WTC11 (cell line): ENCODE measurements around the gene HDGF. TPM values are rescaled to one million over a fixed set of nuclear protein-coding genes. Genes with fewer than 3 reads are reported as not detected.
"Not testable (repeated sequence)": the region's sequence is repeated elsewhere in the genome, so short reads cannot be mapped to it uniquely, and the experiment has no call there.

Experiments used
- ATAC-seq: fragments of 200-7000 bp; cut with Tn5 transposase; 2 replicates; pipeline ENCODE4 v1.10.0; 2021; ENCODE audit warnings: mild to moderate bottlenecking, moderate library complexity
- CTCF ChIA-PET: fragments of 300-600 bp; sonication (Branson Sonifier 250); formaldehyde crosslinking; loops from one replicate; lab custom pipeline; 2021; ENCODE audit warnings: antibody characterized with exemption; lab: Charles Lee
- POLR2A ChIA-PET: fragments of 350-600 bp; sonication (Branson Sonifier 250); formaldehyde crosslinking; loops from one replicate; lab custom pipeline; 2021; ENCODE audit warnings: antibody characterized with exemption; lab: Charles Lee
- DNase-seq: peaks from one replicate; pipeline ENCODE4 v3.0.0; 2021; ENCODE audit warnings: low spot score
- H3K27ac Mint-ChIP-seq: 2 replicates; pipeline ENCODE4 v1.8.0; 2021; ENCODE audit warnings: mixed read lengths
- H3K27me3 Mint-ChIP-seq: 2 replicates; pipeline ENCODE4 v1.8.0; 2021; ENCODE audit warnings: low read depth, mild to moderate bottlenecking, moderate library complexity, mixed read lengths
- H3K36me3 Mint-ChIP-seq: 2 replicates; pipeline ENCODE4 v1.8.0; 2021; ENCODE audit warnings: mixed read lengths
- H3K4me1 Mint-ChIP-seq: 2 replicates; pipeline ENCODE4 v1.8.0; 2022; ENCODE audit warnings: mixed read lengths
- H3K4me3 Mint-ChIP-seq: 2 replicates; pipeline ENCODE4 v1.8.0; 2021; ENCODE audit warnings: mild to moderate bottlenecking, moderate library complexity, mixed read lengths
- H3K9me3 Mint-ChIP-seq: 2 replicates; pipeline ENCODE4 v1.8.0; 2021; ENCODE audit warnings: mixed read lengths
- EMX1 ChIP-seq: fragments of 250-450 bp; sonication (Bioruptor Pico); IDR thresholded peaks from 2 replicates; pipeline ENCODE4 v1.8.0; 2021; ENCODE audit warnings: mild to moderate bottlenecking
- FOXJ3 ChIP-seq: sonication (generic); formaldehyde crosslinking; IDR thresholded peaks from 2 replicates; pipeline ENCODE4 v1.9.0; 2021; ENCODE audit warnings: missing genetic modification reagents, mild to moderate bottlenecking, borderline replicate concordance
- GABPB1 ChIP-seq: sonication (generic); formaldehyde crosslinking; IDR thresholded peaks from 2 replicates; pipeline ENCODE4 v1.8.1; 2023; ENCODE audit warnings: mild to moderate bottlenecking, missing genetic modification reagents
- MYBL2 ChIP-seq: sonication (generic); formaldehyde crosslinking; IDR thresholded peaks from 2 replicates; pipeline ENCODE4 v1.8.1; 2023; ENCODE audit warnings: mild to moderate bottlenecking, moderate library complexity, missing genetic modification reagents
- NFATC4 ChIP-seq: fragments of 250-450 bp; sonication (Bioruptor Pico); IDR thresholded peaks from 2 replicates; pipeline ENCODE4 v1.9.0; 2021; ENCODE audit warnings: mild to moderate bottlenecking
- SMAD4 ChIP-seq: sonication (generic); formaldehyde crosslinking; IDR thresholded peaks from 2 replicates; pipeline ENCODE4 v1.8.0; 2022; ENCODE audit warnings: mild to moderate bottlenecking, missing genetic modification reagents
- ZNF396 ChIP-seq: fragments of 250-450 bp; sonication (Bioruptor Pico); IDR thresholded peaks from 2 replicates; pipeline ENCODE4 v1.8.0; 2021; ENCODE audit warnings: mild to moderate bottlenecking, moderate library complexity, borderline replicate concordance
- ZNF423 ChIP-seq: fragments of 250-450 bp; sonication (Bioruptor Pico); IDR thresholded peaks from 2 replicates; pipeline ENCODE4 v2.1.2; 2022; ENCODE audit warnings: mild to moderate bottlenecking, moderate library complexity
- total RNA-seq: library from RNA; stranded (reverse); gene quantifications from 3 replicates; pipeline ENCODE4 v1.2.3, GENCODE V29; 2021
- TF ChIP-seq, protein P1 (sequence below): fragments of 250-450 bp; sonication (Bioruptor Pico); conservative IDR thresholded peaks from 2 replicates; pipeline ENCODE4 v1.9.0; 2021; ENCODE audit warnings: mild to moderate bottlenecking
- TF ChIP-seq, protein P2 (sequence below): fragments of 250-450 bp; sonication (Bioruptor Pico); IDR thresholded peaks from 2 replicates; pipeline ENCODE4 v1.9.0; 2021; ENCODE audit warnings: mild to moderate bottlenecking, borderline replicate concordance
- TF ChIP-seq, protein P3 (sequence below): sonication (generic); formaldehyde crosslinking; IDR thresholded peaks from 2 replicates; pipeline ENCODE4 v1.8.0; 2022; ENCODE audit warnings: mild to moderate bottlenecking, missing genetic modification reagents
- TF ChIP-seq, protein P4 (sequence below): sonication (generic); formaldehyde crosslinking; IDR thresholded peaks from 2 replicates; pipeline ENCODE4 v1.8.1; 2022; ENCODE audit warnings: low read depth, missing genetic modification reagents, borderline replicate concordance
- TF ChIP-seq, protein P5 (sequence below): fragments of 250-450 bp; sonication (Bioruptor Pico); IDR thresholded peaks from 2 replicates; pipeline ENCODE4 v1.9.0; 2021; ENCODE audit warnings: mild to moderate bottlenecking
- TF ChIP-seq, protein P6 (sequence below): fragments of 250-450 bp; sonication (Bioruptor Pico); IDR thresholded peaks from 2 replicates; pipeline ENCODE4 v2.1.2; 2022; ENCODE audit warnings: mild to moderate bottlenecking, moderate library complexity

Gene HDGF
- total RNA-seq, 1 experiment from 2014 or later, result 339 TPM

DNA sequence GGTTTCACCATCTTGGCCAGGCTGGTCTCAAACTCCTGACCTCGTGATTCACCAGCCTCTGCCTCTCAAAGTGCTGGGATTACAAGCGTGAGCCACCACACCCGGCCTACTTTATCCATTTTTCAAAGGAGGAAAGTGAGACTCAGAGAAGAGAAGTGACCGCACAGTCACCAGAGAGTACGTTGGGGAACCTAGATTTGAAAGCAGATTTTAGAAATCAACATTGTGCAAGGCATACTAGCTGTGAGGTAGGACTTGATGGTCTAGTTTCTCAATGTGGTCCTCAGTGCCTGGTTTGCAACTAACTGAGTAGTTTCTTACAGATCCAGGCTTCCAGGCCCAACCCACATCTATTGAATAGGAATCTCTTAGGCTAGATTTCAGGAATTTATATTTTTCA is 14.2 kb upstream of the HDGF start:
- Mint-ChIP-seq H3K4me1 (peaks cover 26% of the 10 kb centered on the region), H3K9me3 (no peaks in the 10 kb centered on the region), H3K27ac (no peak overlapping the region), H3K27me3 (no peaks in the 10 kb centered on the region), H3K4me3 (no peak overlapping the region), H3K36me3 (peaks cover 1% of the 10 kb centered on the region)
- POLR2A ChIA-PET, result interaction anchor here (3.4 kb wide), 1 partner anchor 14 kb away, joined by 24 read pairs; the partner anchor contains the start of gene HDGF
- DNase-seq (no peak), ATAC-seq (no peak)
- CTCF ChIA-PET, result interaction anchor here (0.7 to 2.9 kb wide), 5 partner anchors 25 to 76 kb away, joined by 3 to 39 read pairs (median 5); partner anchors contain the start of genes ISG20L2, METTL25B and MRPL24
- TF ChIP-seq FOXJ3, result no peak
- TF ChIP-seq SMAD4 (CRISPR knock-in tag), result no peak
- TF ChIP-seq NFATC4 (CRISPR knock-in tag), result no peak
- TF ChIP-seq EMX1, result no peak
- TF ChIP-seq MYBL2 (CRISPR knock-in tag), result no peak
- TF ChIP-seq GABPB1 (CRISPR knock-in tag), result no peak
- TF ChIP-seq, protein P1, sequence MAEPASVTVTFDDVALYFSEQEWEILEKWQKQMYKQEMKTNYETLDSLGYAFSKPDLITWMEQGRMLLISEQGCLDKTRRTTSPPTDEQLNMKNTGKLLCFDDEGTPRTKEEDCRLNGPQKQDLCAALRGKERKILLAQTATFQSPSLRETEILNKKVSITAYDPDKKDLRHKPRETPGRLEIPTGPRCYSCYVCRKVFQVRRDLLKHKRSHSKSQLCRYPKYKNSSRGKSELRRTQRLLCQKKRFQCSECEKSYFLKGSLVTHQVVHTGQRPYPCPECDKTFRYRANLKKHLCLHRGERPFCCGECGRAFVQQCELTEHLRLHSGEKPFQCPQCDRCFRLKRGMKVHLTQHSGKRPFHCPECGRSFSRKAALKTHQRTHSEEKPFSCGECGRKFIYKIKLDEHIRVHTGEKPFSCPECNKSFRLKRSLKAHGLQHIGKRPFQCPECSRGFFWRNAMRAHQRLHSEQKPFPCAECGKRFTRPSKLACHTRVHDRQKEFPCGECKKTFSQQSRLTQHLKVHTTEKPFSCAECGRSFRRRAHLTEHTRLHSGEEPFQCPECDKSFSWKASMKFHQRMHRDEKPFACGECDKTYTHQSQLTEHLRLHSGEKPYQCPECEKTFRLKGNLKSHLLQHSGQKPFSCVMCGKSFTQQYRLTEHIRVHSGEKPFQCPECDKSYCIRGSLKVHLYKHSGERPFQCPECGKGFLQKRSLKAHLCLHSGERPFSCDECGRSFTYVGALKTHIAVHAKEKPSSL (CRISPR knock-in tag), result no peak
- TF ChIP-seq, protein P2, sequence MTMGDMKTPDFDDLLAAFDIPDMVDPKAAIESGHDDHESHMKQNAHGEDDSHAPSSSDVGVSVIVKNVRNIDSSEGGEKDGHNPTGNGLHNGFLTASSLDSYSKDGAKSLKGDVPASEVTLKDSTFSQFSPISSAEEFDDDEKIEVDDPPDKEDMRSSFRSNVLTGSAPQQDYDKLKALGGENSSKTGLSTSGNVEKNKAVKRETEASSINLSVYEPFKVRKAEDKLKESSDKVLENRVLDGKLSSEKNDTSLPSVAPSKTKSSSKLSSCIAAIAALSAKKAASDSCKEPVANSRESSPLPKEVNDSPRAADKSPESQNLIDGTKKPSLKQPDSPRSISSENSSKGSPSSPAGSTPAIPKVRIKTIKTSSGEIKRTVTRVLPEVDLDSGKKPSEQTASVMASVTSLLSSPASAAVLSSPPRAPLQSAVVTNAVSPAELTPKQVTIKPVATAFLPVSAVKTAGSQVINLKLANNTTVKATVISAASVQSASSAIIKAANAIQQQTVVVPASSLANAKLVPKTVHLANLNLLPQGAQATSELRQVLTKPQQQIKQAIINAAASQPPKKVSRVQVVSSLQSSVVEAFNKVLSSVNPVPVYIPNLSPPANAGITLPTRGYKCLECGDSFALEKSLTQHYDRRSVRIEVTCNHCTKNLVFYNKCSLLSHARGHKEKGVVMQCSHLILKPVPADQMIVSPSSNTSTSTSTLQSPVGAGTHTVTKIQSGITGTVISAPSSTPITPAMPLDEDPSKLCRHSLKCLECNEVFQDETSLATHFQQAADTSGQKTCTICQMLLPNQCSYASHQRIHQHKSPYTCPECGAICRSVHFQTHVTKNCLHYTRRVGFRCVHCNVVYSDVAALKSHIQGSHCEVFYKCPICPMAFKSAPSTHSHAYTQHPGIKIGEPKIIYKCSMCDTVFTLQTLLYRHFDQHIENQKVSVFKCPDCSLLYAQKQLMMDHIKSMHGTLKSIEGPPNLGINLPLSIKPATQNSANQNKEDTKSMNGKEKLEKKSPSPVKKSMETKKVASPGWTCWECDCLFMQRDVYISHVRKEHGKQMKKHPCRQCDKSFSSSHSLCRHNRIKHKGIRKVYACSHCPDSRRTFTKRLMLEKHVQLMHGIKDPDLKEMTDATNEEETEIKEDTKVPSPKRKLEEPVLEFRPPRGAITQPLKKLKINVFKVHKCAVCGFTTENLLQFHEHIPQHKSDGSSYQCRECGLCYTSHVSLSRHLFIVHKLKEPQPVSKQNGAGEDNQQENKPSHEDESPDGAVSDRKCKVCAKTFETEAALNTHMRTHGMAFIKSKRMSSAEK (CRISPR knock-in tag), result no peak
- TF ChIP-seq, protein P3, sequence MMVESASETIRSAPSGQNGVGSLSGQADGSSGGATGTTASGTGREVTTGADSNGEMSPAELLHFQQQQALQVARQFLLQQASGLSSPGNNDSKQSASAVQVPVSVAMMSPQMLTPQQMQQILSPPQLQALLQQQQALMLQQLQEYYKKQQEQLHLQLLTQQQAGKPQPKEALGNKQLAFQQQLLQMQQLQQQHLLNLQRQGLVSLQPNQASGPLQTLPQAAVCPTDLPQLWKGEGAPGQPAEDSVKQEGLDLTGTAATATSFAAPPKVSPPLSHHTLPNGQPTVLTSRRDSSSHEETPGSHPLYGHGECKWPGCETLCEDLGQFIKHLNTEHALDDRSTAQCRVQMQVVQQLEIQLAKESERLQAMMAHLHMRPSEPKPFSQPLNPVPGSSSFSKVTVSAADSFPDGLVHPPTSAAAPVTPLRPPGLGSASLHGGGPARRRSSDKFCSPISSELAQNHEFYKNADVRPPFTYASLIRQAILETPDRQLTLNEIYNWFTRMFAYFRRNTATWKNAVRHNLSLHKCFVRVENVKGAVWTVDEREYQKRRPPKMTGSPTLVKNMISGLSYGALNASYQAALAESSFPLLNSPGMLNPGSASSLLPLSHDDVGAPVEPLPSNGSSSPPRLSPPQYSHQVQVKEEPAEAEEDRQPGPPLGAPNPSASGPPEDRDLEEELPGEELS (CRISPR knock-in tag), result no peak
- TF ChIP-seq, protein P4, sequence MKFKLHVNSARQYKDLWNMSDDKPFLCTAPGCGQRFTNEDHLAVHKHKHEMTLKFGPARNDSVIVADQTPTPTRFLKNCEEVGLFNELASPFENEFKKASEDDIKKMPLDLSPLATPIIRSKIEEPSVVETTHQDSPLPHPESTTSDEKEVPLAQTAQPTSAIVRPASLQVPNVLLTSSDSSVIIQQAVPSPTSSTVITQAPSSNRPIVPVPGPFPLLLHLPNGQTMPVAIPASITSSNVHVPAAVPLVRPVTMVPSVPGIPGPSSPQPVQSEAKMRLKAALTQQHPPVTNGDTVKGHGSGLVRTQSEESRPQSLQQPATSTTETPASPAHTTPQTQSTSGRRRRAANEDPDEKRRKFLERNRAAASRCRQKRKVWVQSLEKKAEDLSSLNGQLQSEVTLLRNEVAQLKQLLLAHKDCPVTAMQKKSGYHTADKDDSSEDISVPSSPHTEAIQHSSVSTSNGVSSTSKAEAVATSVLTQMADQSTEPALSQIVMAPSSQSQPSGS (CRISPR knock-in tag), result no peak
- TF ChIP-seq ZNF423 (CRISPR knock-in tag), result no peak
- TF ChIP-seq, protein P5, sequence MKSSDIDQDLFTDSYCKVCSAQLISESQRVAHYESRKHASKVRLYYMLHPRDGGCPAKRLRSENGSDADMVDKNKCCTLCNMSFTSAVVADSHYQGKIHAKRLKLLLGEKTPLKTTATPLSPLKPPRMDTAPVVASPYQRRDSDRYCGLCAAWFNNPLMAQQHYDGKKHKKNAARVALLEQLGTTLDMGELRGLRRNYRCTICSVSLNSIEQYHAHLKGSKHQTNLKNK (CRISPR knock-in tag), result no peak
- TF ChIP-seq, protein P6, sequence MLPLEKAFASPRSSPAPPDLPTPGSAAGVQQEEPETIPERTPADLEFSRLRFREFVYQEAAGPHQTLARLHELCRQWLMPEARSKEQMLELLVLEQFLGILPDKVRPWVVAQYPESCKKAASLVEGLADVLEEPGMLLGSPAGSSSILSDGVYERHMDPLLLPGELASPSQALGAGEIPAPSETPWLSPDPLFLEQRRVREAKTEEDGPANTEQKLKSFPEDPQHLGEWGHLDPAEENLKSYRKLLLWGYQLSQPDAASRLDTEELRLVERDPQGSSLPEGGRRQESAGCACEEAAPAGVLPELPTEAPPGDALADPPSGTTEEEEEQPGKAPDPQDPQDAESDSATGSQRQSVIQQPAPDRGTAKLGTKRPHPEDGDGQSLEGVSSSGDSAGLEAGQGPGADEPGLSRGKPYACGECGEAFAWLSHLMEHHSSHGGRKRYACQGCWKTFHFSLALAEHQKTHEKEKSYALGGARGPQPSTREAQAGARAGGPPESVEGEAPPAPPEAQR (CRISPR knock-in tag), result no peak
- no peak for TF ChIP-seq ZNF396 (CRISPR knock-in tag)

DNA sequence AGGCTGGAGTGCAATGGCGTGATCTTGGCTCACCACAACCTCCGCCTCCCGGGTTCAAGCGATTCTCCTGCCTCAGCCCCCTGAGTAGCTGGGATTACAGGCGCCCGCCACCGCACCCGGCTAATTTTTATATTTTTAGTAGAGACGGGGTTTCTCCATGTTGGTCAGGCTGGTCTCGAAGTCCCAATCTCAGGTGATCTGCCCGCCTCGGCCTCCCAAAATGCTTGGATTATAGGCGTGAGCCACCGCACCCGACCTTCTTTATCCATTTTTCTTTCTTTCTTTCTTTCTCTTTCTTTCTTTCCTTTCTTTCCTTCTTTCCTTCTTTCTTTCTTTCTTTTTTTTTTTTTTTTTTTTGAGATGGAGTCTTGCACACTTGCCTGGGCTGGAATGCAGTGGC is 13.7 kb upstream of the HDGF start:
- DNase-seq, H3K4me3 Mint-ChIP-seq, H3K9me3 Mint-ChIP-seq, H3K27ac Mint-ChIP-seq, H3K27me3 Mint-ChIP-seq, ATAC-seq, H3K36me3 Mint-ChIP-seq: not testable (repeated sequence)
- H3K4me1 Mint-ChIP-seq, result peaks cover 27% of the 10 kb centered on the region
- ChIA-PET CTCF (interaction anchor here (0.7 to 2.9 kb wide), 5 partner anchors 24 to 111 kb away, joined by 3 to 39 read pairs (median 4); partner anchors contain the start of genes ISG20L2, METTL25B and MRPL24), POLR2A (interaction anchor here (3.4 kb wide), 1 partner anchor 13 kb away, joined by 24 read pairs; the partner anchor contains the start of gene HDGF)
